Coronary artery (tissue), 2 donors: ENCODE data around the gene C2orf15.
"Not testable (repeated sequence)": the region's sequence is repeated elsewhere in the genome, so short reads cannot be mapped to it uniquely, and the experiment has no call there.

Experiments used
- DNase-seq: peaks from one replicate; pipeline ENCODE4 v3.0.0-alpha.2; 2017; ENCODE audit warnings: low spot score
- H3K27ac ChIP-seq, 2 donors: fragments of 200-600 bp; sonication (generic); one replicate each; pipeline ENCODE4 v1.5.1; 2016 to 2019
- H3K4me3 ChIP-seq: fragments of 200-600 bp; sonication (generic); 2 replicates; pipeline ENCODE4 v1.5.1; 2016; ENCODE audit warnings: mild to moderate bottlenecking, moderate library complexity
- TF ChIP-seq, protein P1 (sequence below): fragments of 200-600 bp; sonication (generic); IDR thresholded peaks from one replicate; pipeline ENCODE4 v1.5.1; 2019; ENCODE audit warnings: antibody characterized with exemption

Gene C2orf15

DNA sequence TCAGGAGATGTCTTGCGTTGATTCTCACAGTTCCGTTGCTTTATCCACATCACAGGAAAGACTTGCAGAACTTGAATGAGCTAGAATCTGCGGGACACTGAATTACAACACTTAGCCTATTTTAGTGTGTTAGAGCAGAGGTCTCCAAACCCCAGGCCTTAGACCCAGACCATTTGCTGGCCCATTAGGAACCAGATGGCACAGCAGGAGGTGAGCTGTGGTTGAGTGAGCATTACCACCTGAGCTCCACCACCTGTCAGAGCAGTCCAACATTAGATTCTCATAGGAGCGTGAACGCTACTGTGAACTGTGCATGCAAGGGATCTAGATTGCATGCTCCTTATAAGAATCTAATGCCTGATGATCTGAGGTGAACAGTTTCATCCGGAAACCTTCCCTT is 43.3 kb downstream of the C2orf15 start:
- TF ChIP-seq, protein P1, sequence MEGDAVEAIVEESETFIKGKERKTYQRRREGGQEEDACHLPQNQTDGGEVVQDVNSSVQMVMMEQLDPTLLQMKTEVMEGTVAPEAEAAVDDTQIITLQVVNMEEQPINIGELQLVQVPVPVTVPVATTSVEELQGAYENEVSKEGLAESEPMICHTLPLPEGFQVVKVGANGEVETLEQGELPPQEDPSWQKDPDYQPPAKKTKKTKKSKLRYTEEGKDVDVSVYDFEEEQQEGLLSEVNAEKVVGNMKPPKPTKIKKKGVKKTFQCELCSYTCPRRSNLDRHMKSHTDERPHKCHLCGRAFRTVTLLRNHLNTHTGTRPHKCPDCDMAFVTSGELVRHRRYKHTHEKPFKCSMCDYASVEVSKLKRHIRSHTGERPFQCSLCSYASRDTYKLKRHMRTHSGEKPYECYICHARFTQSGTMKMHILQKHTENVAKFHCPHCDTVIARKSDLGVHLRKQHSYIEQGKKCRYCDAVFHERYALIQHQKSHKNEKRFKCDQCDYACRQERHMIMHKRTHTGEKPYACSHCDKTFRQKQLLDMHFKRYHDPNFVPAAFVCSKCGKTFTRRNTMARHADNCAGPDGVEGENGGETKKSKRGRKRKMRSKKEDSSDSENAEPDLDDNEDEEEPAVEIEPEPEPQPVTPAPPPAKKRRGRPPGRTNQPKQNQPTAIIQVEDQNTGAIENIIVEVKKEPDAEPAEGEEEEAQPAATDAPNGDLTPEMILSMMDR, result no peak
- no peak for DNase-seq
- Histone ChIP-seq H3K27ac (no peak overlapping the region), H3K4me3 (no peak overlapping the region)

DNA sequence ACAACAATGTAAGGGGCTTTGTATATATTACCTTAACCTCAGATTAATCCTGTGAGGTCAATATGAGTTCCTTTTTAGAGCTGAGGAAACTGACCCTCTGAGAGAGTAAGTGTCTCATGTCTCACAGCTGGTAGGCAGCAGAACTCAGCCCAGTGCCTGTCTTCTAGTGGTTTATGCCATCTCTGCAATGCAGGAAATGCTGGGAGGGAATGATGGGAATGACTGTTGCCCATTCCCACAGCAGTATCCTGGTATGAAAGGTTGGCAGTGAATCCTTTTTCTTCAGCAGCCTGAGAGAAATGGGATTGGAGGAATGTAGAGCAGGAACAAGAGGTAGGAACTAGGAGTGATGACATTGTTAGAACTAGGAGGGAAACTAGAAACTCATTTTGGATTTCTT is 45.5 kb downstream of the C2orf15 start:
- DNase-seq, result no peak
- Histone ChIP-seq H3K4me3 (no peak overlapping the region), H3K27ac (no peak overlapping the region)
- TF ChIP-seq, protein P1, result no peak

DNA sequence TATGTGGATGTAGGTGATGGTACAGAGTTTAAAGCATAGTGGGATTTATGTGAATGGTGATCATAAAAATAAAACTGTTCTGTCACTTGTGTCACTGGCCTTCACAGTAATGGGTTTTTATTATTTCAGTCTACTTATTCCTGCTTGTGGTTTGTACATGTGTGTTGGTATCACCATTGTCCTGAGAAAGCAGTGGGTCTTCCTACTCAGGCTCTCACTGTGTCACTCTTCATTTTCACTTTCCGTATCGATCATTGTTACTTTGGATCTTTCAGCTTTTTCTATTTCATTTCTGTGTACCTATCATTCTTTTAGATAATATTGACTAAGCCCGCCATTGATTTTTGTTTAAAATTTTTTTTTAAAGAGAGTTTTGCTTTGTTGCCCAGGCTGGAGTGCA is 46.9 kb downstream of the C2orf15 start:
- no peak overlapping the region for H3K27ac ChIP-seq
- H3K4me3 ChIP-seq, result no peak overlapping the region
- TF ChIP-seq, protein P1, result no peak
- DNase-seq, result no peak

DNA sequence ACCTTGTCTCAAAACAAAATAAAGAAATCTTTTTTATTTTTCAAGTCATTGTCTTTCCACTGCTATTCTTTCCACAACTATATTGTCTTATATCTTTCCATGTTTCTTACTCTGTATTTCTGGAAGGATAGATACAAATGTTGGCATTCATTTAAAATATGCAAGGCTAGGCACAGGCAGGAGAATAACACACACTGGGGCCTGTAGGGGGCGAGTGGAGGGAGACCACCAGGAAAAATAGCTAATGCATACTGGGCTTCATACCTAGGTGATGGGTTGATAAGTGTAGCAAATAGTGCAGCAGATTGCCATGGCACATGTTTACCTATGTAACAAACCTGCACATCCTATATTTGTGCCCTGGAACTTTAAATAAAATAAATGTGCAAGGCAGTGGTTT is 49.0 kb downstream of the C2orf15 start:
- TF ChIP-seq, protein P1, result no peak
- no peak overlapping the region for H3K27ac ChIP-seq
- H3K4me3 ChIP-seq, result no peak overlapping the region
- DNase-seq, result no peak

DNA sequence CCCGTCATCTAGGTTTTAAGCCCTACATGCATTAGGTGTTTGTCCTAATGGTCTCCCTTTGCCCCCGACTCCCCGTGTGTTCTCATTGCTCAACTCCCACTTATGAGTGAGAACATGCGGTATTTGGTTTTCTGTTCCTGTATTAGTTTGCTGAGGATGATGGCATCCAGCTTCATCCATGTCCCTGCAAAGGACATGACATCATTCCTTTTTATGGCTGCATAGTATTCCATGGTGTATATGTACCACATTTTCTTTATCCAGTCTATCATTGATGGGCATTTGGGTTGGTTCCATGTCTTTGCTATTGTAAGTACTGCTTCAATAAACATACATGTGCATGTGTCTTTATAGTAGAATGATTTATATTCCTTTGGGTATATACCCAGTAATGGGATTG is 50.9 kb downstream of the C2orf15 start:
- not testable (repeated sequence) for H3K27ac ChIP-seq, H3K4me3 ChIP-seq, DNase-seq

DNA sequence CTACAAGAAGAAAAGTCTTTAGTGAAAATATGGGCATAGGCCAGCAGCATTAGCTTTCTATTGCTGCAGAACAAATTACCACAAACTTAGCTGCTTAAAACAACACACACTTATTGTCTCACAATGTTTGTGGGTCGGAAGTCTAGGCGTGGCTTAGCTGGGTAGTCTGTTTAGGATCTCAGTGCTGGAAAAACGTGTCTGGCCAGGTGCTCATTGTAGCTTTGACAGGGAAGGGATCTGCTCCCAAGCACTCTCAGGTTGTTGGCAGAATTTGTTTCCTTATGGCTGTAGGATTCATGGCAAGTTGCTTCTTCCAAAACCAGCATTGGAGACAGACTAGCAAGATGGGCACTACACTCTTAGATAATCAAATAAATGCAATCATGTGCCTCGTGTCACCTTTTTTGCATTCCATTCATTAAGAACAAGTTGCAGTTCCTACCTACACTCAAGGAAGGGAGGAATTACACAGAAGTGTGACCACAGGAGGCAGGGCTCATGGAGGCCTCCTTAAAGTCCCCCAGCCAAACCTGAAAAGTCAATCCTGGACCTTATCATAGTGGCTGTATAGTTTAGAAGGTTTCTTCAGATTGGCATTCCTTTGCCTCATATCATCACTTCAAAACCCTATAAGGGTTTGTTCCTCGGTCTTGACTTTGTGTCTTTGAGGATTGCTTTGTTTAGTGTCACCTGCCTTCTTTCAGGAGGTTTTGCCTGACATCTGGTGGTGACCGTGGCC is 56.8 kb downstream of the C2orf15 start:
- DNase-seq, result no peak
- TF ChIP-seq, protein P1, result no peak
- Histone ChIP-seq H3K4me3 (no peak overlapping the region), H3K27ac (no peak overlapping the region)

DNA sequence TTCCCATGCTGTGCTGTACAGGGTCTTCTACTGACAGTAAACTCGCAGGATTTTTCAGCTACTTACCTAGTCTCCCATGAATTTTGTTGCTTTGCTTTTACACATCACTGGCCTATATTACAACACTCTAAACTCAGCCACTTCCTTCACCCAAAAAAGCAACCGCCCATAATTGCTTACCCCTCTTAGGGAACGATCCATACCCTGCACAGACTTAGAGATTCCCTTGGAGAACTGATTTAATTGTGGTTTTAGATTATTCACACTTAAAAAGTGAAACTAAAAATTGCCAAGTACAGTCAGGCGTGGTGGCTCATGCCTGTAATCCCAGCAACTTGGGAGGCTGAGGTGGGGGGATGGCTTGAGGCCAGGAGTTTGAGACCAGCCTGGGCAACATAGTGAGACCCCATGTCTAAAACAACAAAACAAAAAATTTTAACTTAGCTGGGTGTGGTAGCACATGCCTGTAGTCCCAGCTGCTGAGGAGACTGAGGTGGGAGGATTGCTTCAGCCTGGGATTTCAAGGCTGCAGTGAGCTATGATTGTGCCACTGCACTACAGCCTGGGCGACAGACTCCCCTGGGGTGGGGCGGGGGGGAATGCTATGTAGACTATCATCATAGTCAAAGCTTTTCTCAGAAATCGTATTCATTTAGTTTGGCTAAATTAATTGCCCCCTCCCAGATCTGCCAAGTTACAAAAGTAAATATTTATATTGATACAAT is 58.7 kb downstream of the C2orf15 start:
- DNase-seq, result no peak
- Histone ChIP-seq H3K4me3 (no peak overlapping the region), H3K27ac (no peak overlapping the region)
- TF ChIP-seq, protein P1, result no peak
